Activated naive CD4-positive, alpha-beta T cell (primary cell): ENCODE data around the gene MLN.
A peak's percentile ranks its signal among the peaks of the same experiment; 100 is the strongest.

Experiments used
- DNase-seq, 4 experiments: peaks; one replicate each; lab custom pipeline; 2025; lab: John Stamatoyannopoulos, UW

The MLN gene

GRCh38 chr6:33813990-33814985 is 10.5 kb upstream of the MLN start:
- no peak for DNase-seq

GRCh38 chr6:33813246-33813904 is 9.6 kb upstream of the MLN start:
- no peak for DNase-seq

- DNase-seq = peak in 1 of 4 experiments; percentile 16
Measured at GRCh38 chr6:33812669-33813068, 8.9 kb upstream of the MLN start.

- no peak for DNase-seq
Measured at GRCh38 chr6:33809594-33809993, 5.8 kb upstream of the MLN start.

GRCh38 chr6:33808641-33809180 is 4.9 kb upstream of the MLN start:
- DNase-seq = no peak

- no peak for DNase-seq
Measured at GRCh38 chr6:33807606-33808005, 3.8 kb upstream of the MLN start.

GRCh38 chr6:33806841-33807240 is 3.0 kb upstream of the MLN start:
- DNase-seq = no peak

GRCh38 chr6:33802186-33802958 is 1.4 kb downstream of the MLN start:
- DNase-seq = no peak

GRCh38 chr6:33801611-33802010 is 2.2 kb downstream of the MLN start:
- DNase-seq = no peak

GRCh38 chr6:33800248-33800969 is 3.4 kb downstream of the MLN start:
- DNase-seq = no peak

GRCh38 chr6:33799454-33800113 is 4.2 kb downstream of the MLN start:
- no peak for DNase-seq

- no peak for DNase-seq
Measured at GRCh38 chr6:33798343-33798848, 5.4 kb downstream of the MLN start.

- no peak for DNase-seq
Measured at GRCh38 chr6:33797626-33798342, 6.0 kb downstream of the MLN start.

GRCh38 chr6:33794910-33795623 is 8.7 kb downstream of the MLN start:
- no peak for DNase-seq

- no peak for DNase-seq
Measured at GRCh38 chr6:33792981-33793380, 10.8 kb downstream of the MLN start.

GRCh38 chr6:33791620-33792019 is 12.2 kb downstream of the MLN start:
- no peak for DNase-seq

GRCh38 chr6:33790910-33791309 is 12.9 kb downstream of the MLN start:
- no peak for DNase-seq

- no peak for DNase-seq
Measured at GRCh38 chr6:33790379-33790778, 13.4 kb downstream of the MLN start.

GRCh38 chr6:33789550-33789895 is 14.3 kb downstream of the MLN start:
- no peak for DNase-seq
